ENCODE measurements around the gene FBLN5. TPM values are rescaled to one million over a fixed set of nuclear protein-coding genes. Genes with fewer than 3 reads are reported as not detected.

The FBLN5 gene
- total and polyA plus RNA-seq, 11 donors, result 26.0 to 129 (median 40.3) TPM

- no peak for DNase-seq
- no peak overlapping the region for H3K27ac ChIP-seq
- 61 to 87% (median 76%) methylated on average over 6 of the region's 6 CpGs for WGBS, 4 donors
- intact Hi-C loops (cut with DNase I), result no loop called here
- peaks cover 0 to 8% (median 0%) of the 10 kb centered on the region in 9 donors for H3K27me3 ChIP-seq
- no peak for ATAC-seq
- H3K36me3 ChIP-seq, result peaks cover 0 to 72% (median 0%) of the 10 kb centered on the region in 9 donors
- no peak overlapping the region for H3K4me3 ChIP-seq
- no peak for TF ChIP-seq POLR2A (IDR thresholded peaks at IDR 0.05)
- H3K9me3 ChIP-seq, result no peaks in the 10 kb centered on the region
- H3K4me1 ChIP-seq, result peaks cover 0 to 20% (median 5%) of the 10 kb centered on the region in 12 donors
Observed at GRCh38 chr14:91879196-91879595, 68.3 kb downstream of the FBLN5 start.

- TF ChIP-seq CTCF (IDR thresholded peaks at IDR 0.05), result no peak
- TF ChIP-seq POLR2A (IDR thresholded peaks at IDR 0.05), result no peak
- Histone ChIP-seq H3K4me3 (no peak overlapping the region), H3K9me3 (no peaks in the 10 kb centered on the region), H3K4me1 (peaks cover 0 to 14% (median 5%) of the 10 kb centered on the region in 12 donors), H3K27ac (no peak overlapping the region), H3K27me3 (peaks cover 0 to 8% (median 0%) of the 10 kb centered on the region in 9 donors), H3K36me3 (peaks cover 0 to 78% (median 3%) of the 10 kb centered on the region in 9 donors)
- 88 to 96% (median 94%) methylated on average over 5 of the region's 5 CpGs for WGBS, 4 donors
- no peak for ATAC-seq
- intact Hi-C loops (cut with DNase I), result no loop called here
- DNase-seq, result no peak
Observed at GRCh38 chr14:91878274-91878673, 69.2 kb downstream of the FBLN5 start.

- WGBS, 4 donors, result 74 to 83% (median 78%) methylated on average over 11 to 13 of the region's 13 CpGs
- Histone ChIP-seq H3K36me3 (peaks cover 0 to 76% (median 3%) of the 10 kb centered on the region in 9 donors), H3K9me3 (no peaks in the 10 kb centered on the region), H3K4me1 (peaks cover 0 to 19% (median 5%) of the 10 kb centered on the region in 12 donors), H3K27me3 (peaks cover 0 to 8% (median 0%) of the 10 kb centered on the region in 9 donors), H3K27ac (no peak overlapping the region), H3K4me3 (no peak overlapping the region)
- intact Hi-C loops (cut with DNase I), result no loop called here
- no peak for ATAC-seq
- DNase-seq, result no peak
- TF ChIP-seq CTCF (IDR thresholded peaks at IDR 0.05) (no peak), POLR2A (IDR thresholded peaks at IDR 0.05) (no peak)
Observed at GRCh38 chr14:91877376-91877915, 70.0 kb downstream of the FBLN5 start.

GRCh38 chr14:91876492-91876891 is 71.0 kb downstream of the FBLN5 start:
- intact Hi-C loops (cut with DNase I), result no loop called here
- TF ChIP-seq POLR2A (IDR thresholded peaks at IDR 0.05) (no peak), CTCF (IDR thresholded peaks at IDR 0.05) (no peak)

More at GRCh38 chr14:91876492-91876891, 71.0 kb downstream of the FBLN5 start:
- peaks cover 0 to 82% (median 3%) of the 10 kb centered on the region in 9 donors for H3K36me3 ChIP-seq
- H3K4me1 ChIP-seq, result peaks cover 0 to 28% (median 9%) of the 10 kb centered on the region in 12 donors
- WGBS, 4 donors, result 77 to 83% (median 80%) methylated on average over 6 of the region's 6 CpGs
- ATAC-seq (no peak), DNase-seq (no peak)
- no peak overlapping the region for H3K27ac ChIP-seq
- H3K4me3 ChIP-seq, result no peak overlapping the region
- peaks cover 0 to 8% (median 0%) of the 10 kb centered on the region in 9 donors for H3K27me3 ChIP-seq
- H3K9me3 ChIP-seq, result no peaks in the 10 kb centered on the region
